ENCODE measurements around the gene PPARGC1A. TPM values are rescaled to one million over a fixed set of nuclear protein-coding genes. Genes with fewer than 3 reads are reported as not detected.

The PPARGC1A gene
- total RNA-seq, 4 donors from 2014 or later, result 0.75 to 4.0 (median 1.4) TPM

- Histone ChIP-seq H3K4me1 (peaks cover 0 to 16% (median 10%) of the 10 kb centered on the region in 3 donors), H3K9me3 (no peaks in the 10 kb centered on the region), H3K27me3 (no peaks in the 10 kb centered on the region), H3K27ac (peak overlapping the region in 1 of 4 donors; percentile 2), H3K4me3 (no peak overlapping the region), H3K36me3 (no peaks in the 10 kb centered on the region)
- DNase-seq, result no peak
- no peak for TF ChIP-seq CTCF (IDR thresholded peaks at IDR 0.05)
- TF ChIP-seq POLR2A (IDR thresholded peaks at IDR 0.05), result no peak
- intact Hi-C loops (cut with DNase I), result no loop called here
- 70 to 73% methylated on average over 5 of the region's 5 CpGs for WGBS, 2 donors
Measured at GRCh38 chr4:23789762-23790161, 100.1 kb downstream of the PPARGC1A start.

GRCh38 chr4:23788460-23788859, 101.4 kb downstream of the PPARGC1A start:
- Histone ChIP-seq H3K9me3 (no peaks in the 10 kb centered on the region), H3K36me3 (no peaks in the 10 kb centered on the region), H3K27me3 (no peaks in the 10 kb centered on the region), H3K4me1 (peaks cover 0 to 16% (median 10%) of the 10 kb centered on the region in 3 donors), H3K4me3 (no peak overlapping the region), H3K27ac (peak overlapping the region in 1 of 4 donors; percentile 44)
- TF ChIP-seq POLR2A (IDR thresholded peaks at IDR 0.05) (no peak), CTCF (IDR thresholded peaks at IDR 0.05) (no peak)
- intact Hi-C loops (cut with DNase I), result no loop called here
- 12 to 25% methylated on average over 5 of the region's 5 CpGs for WGBS, 2 donors
- no peak for DNase-seq

- H3K4me1 ChIP-seq, result peaks cover 0 to 16% (median 10%) of the 10 kb centered on the region in 3 donors
- no peak for TF ChIP-seq CTCF (IDR thresholded peaks at IDR 0.05)
- no peak for TF ChIP-seq POLR2A (IDR thresholded peaks at IDR 0.05)
- no peak overlapping the region for H3K4me3 ChIP-seq
- no peaks in the 10 kb centered on the region for H3K36me3 ChIP-seq
- no peak for DNase-seq
- no peaks in the 10 kb centered on the region for H3K27me3 ChIP-seq
- intact Hi-C loops (cut with DNase I), result no loop called here
- no peaks in the 10 kb centered on the region for H3K9me3 ChIP-seq
- no peak overlapping the region for H3K27ac ChIP-seq
- WGBS, 2 donors, result 50 to 72% methylated on average over 3 of the region's 3 CpGs
Measured at GRCh38 chr4:23788027-23788426, 101.8 kb downstream of the PPARGC1A start.

- intact Hi-C loops (cut with DNase I), result no loop called here
- Histone ChIP-seq H3K27ac (no peak overlapping the region), H3K36me3 (no peaks in the 10 kb centered on the region), H3K27me3 (no peaks in the 10 kb centered on the region), H3K4me3 (no peak overlapping the region), H3K9me3 (no peaks in the 10 kb centered on the region), H3K4me1 (no peaks in the 10 kb centered on the region)
- TF ChIP-seq POLR2A (IDR thresholded peaks at IDR 0.05) (no peak), CTCF (IDR thresholded peaks at IDR 0.05) (no peak)
- 67 to 68% methylated on average over 6 of the region's 6 CpGs for WGBS, 2 donors
- no peak for DNase-seq
Measured at GRCh38 chr4:23782778-23783437, 106.9 kb downstream of the PPARGC1A start.

- Histone ChIP-seq H3K36me3 (no peaks in the 10 kb centered on the region), H3K27me3 (no peaks in the 10 kb centered on the region), H3K4me3 (no peak overlapping the region), H3K4me1 (no peaks in the 10 kb centered on the region), H3K27ac (no peak overlapping the region), H3K9me3 (no peaks in the 10 kb centered on the region)
- 73 to 78% methylated on average over 7 of the region's 7 CpGs for WGBS, 2 donors
- DNase-seq, result no peak
- TF ChIP-seq CTCF (IDR thresholded peaks at IDR 0.05), result no peak
- TF ChIP-seq POLR2A (IDR thresholded peaks at IDR 0.05), result no peak
- intact Hi-C loops (cut with DNase I), result no loop called here
Measured at GRCh38 chr4:23779839-23780238, 110.0 kb downstream of the PPARGC1A start.

Measured in esophagus squamous epithelium (tissue), 5 donors.